HCT116 (cell line): Measurements from ENCODE around the gene MPZ.

Experiments
- CEBPB ChIP-seq: IDR thresholded peaks from 2 replicates; pipeline ENCODE4 v1.6.1; 2012; ENCODE audit warnings: low read depth
- EZH2 ChIP-seq: fragments of 200-600 bp; sonication (generic); IDR thresholded peaks from 2 replicates; pipeline ENCODE4 v1.6.1; 2017; ENCODE audit warnings: antibody characterized with exemption, mixed run types
- POLR2AphosphoS5 ChIP-seq: IDR thresholded peaks from 2 replicates; pipeline ENCODE4 v1.6.1; 2011; ENCODE audit warnings: mild to moderate bottlenecking, low read depth, low read length, moderate library complexity
- TF ChIP-seq, protein P1 (sequence below), 3 experiments: fragments of 200-600 bp in 1 of 3; sonication (generic) in 1 of 3; IDR thresholded peaks in 2 of 3; conservative IDR thresholded peaks in 1 of 3; 2 replicates each; pipeline ENCODE4 v1.5.1; 2012 to 2017; ENCODE audit warnings: low read depth in 2 of 3, low read length in 2 of 3, antibody characterized with exemption in 1 of 3, borderline replicate concordance in 1 of 3, control low read depth in 1 of 3, mild to moderate bottlenecking in 1 of 3, mixed read lengths in 1 of 3, mixed run types in 1 of 3, moderate library complexity in 1 of 3; ENCODE audit not compliant: insufficient read depth in 1 of 3
- TF ChIP-seq, protein P2 (sequence below): IDR thresholded peaks from 2 replicates; pipeline ENCODE4 v1.6.1; 2012

DNA sequence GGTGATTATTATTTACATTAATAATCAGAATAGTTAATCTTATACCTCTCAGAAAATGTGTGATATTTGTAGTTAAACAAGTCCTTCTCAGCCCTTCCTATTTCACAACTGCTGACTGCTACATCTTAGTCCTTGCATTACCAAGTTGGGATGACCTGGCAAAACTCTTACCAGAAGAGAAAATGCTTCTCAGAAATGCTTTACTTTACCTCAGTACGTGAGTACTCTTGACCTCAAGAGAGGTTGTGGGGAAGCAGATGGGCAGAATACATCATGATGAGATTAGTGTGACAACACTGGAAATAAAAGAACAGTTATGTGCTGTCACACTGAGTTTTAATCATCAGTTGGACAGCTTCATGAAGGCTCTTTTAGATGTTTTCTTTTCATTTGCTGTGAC, 41.7 kb upstream of the MPZ start:
- TF ChIP-seq, protein P1, sequence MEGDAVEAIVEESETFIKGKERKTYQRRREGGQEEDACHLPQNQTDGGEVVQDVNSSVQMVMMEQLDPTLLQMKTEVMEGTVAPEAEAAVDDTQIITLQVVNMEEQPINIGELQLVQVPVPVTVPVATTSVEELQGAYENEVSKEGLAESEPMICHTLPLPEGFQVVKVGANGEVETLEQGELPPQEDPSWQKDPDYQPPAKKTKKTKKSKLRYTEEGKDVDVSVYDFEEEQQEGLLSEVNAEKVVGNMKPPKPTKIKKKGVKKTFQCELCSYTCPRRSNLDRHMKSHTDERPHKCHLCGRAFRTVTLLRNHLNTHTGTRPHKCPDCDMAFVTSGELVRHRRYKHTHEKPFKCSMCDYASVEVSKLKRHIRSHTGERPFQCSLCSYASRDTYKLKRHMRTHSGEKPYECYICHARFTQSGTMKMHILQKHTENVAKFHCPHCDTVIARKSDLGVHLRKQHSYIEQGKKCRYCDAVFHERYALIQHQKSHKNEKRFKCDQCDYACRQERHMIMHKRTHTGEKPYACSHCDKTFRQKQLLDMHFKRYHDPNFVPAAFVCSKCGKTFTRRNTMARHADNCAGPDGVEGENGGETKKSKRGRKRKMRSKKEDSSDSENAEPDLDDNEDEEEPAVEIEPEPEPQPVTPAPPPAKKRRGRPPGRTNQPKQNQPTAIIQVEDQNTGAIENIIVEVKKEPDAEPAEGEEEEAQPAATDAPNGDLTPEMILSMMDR (IDR thresholded peaks at IDR 0.05 in 2 of 3, conservative IDR thresholded peaks at IDR 0.05 in 1 of 3; ENCODE audit: borderline replicate concordance in 1 of 3, insufficient read depth in 1 of 3, low read depth in 2 of 3, low read length in 2 of 3): no peak
- TF ChIP-seq POLR2AphosphoS5 (no peak), CEBPB (no peak), EZH2 (no peak)
- TF ChIP-seq, protein P2, sequence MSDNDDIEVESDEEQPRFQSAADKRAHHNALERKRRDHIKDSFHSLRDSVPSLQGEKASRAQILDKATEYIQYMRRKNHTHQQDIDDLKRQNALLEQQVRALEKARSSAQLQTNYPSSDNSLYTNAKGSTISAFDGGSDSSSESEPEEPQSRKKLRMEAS: no peak
